PC-3 (cell line): ENCODE measurements around the gene TRIM44. TPM values are rescaled to one million over a fixed set of nuclear protein-coding genes. Genes with fewer than 3 reads are reported as not detected.

Source experiments
- ATAC-seq: fragments of 200-7000 bp; cut with Tn5 transposase; 2 replicates; pipeline ENCODE4 v1.9.1; 2020; ENCODE audit warnings: mild to moderate bottlenecking, moderate library complexity
- BruUV-seq: library from RNA; stranded (reverse); fragments of 400-500 nt; replicated peaks from 2 replicates; lab custom pipeline; 2021; lab: Mats Ljungman, UMichigan
- CTCF ChIA-PET: fragments of 300-600 bp; sonication (Branson Sonifier 250); formaldehyde crosslinking; loops from one replicate; lab custom pipeline; 2022; ENCODE audit warnings: antibody characterized with exemption; lab: Charles Lee
- POLR2A ChIA-PET: fragments of 300-600 bp; sonication (Branson Sonifier 250); formaldehyde crosslinking; loops from one replicate; lab custom pipeline; 2022; ENCODE audit warnings: antibody characterized with exemption; ENCODE audit not compliant: unreplicated experiment; lab: Charles Lee
- DNase-seq: peaks from one replicate; pipeline ENCODE4 v3.0.0-alpha.2; 2015
- H2AFZ ChIP-seq: fragments of 300-600 bp; sonication (generic); 2 replicates; pipeline ENCODE4 v1.6.0; 2016; ENCODE audit warnings: antibody characterized with exemption, low read length
- H3F3A ChIP-seq: fragments of 300-600 bp; sonication (generic); one replicate; pipeline ENCODE4 v1.6.0; 2017; ENCODE audit warnings: antibody characterized with exemption, low read length, control low read depth, mild to moderate bottlenecking; ENCODE audit not compliant: unreplicated experiment
- H3K27ac ChIP-seq: fragments of 300-600 bp; sonication (generic); 2 replicates; pipeline ENCODE4 v1.5.1; 2016; ENCODE audit warnings: mild to moderate bottlenecking, low read length
- H3K27me3 ChIP-seq: fragments of 300-600 bp; sonication (generic); 2 replicates; pipeline ENCODE4 v1.6.1; 2016; ENCODE audit warnings: low read length, mixed read lengths
- H3K36me3 ChIP-seq: fragments of 300-600 bp; sonication (generic); 2 replicates; pipeline ENCODE4 v1.6.1; 2016; ENCODE audit warnings: low read depth, mixed run types, low read length, mixed read lengths
- H3K4me1 ChIP-seq: fragments of 300-600 bp; sonication (generic); 2 replicates; pipeline ENCODE4 v1.5.1; 2016; ENCODE audit warnings: low read length; ENCODE audit not compliant: insufficient read depth
- H3K4me2 ChIP-seq: fragments of 300-600 bp; sonication (generic); 2 replicates; pipeline ENCODE4 v1.6.0; 2016; ENCODE audit warnings: low read length
- H3K4me3 ChIP-seq: fragments of 300-600 bp; sonication (generic); 2 replicates; pipeline ENCODE4 v1.5.1; 2016; ENCODE audit warnings: mild to moderate bottlenecking, low read length, mixed read lengths
- H3K79me2 ChIP-seq: fragments of 300-600 bp; sonication (generic); 2 replicates; pipeline ENCODE4 v1.6.1; 2017; ENCODE audit warnings: low read length, mixed read lengths
- H3K9ac ChIP-seq: fragments of 300-600 bp; sonication (generic); 2 replicates; pipeline ENCODE4 v1.6.0; 2016; ENCODE audit warnings: mild to moderate bottlenecking, low read length
- H3K9me2 ChIP-seq: fragments of 300-600 bp; sonication (generic); replicated peaks from 2 replicates; pipeline ENCODE4 v1.6.1; 2016; ENCODE audit warnings: mixed run types, low read length, mixed read lengths
- H3K9me3 ChIP-seq: fragments of 300-600 bp; sonication (generic); 2 replicates; pipeline ENCODE4 v1.6.1; 2016; ENCODE audit warnings: low read length, mixed read lengths
- H4K20me1 ChIP-seq: fragments of 300-600 bp; sonication (generic); 2 replicates; pipeline ENCODE4 v1.6.1; 2016; ENCODE audit warnings: low read length, mixed read lengths
- EZH2 ChIP-seq: fragments of 300-600 bp; sonication (generic); IDR thresholded peaks from one replicate; pipeline ENCODE4 v1.6.1; 2017; ENCODE audit warnings: antibody characterized with exemption, mild to moderate bottlenecking, low read length; ENCODE audit not compliant: unreplicated experiment
- EZH2phosphoT487 ChIP-seq: fragments of 300-600 bp; sonication (generic); IDR thresholded peaks from 2 replicates; pipeline ENCODE4 v1.6.1; 2018; ENCODE audit warnings: mild to moderate bottlenecking, antibody characterized with exemption, low read length, borderline replicate concordance
- intact Hi-C: fragments of 100-400 bp; cut with micrococcal nuclease; formaldehyde crosslinking; loops from 2 replicates; pipeline ENCODE4 v1.9.0; 2023
- total RNA-seq: library from RNA; depleted of rRNA; stranded (reverse); fragments of >200 nt; gene quantifications from 2 replicates; pipeline ENCODE4 v1.2.3, GENCODE V29; 2014
- TF ChIP-seq, protein P1 (sequence below): fragments of 300-600 bp; sonication (generic); conservative IDR thresholded peaks from 2 replicates; pipeline ENCODE4 v1.5.1; 2017; ENCODE audit warnings: antibody characterized with exemption, low read depth, mild to moderate bottlenecking, low read length

The TRIM44 gene
- total RNA-seq, 1 experiment from 2014 or later, result 14.0 TPM

- CTCF ChIA-PET, result no interaction called here
- H3K27ac ChIP-seq, result no peak overlapping the region
- H3K79me2 ChIP-seq, result no peaks in the 10 kb centered on the region
Measured at GRCh38 chr11:35761899-35762298, 99.3 kb downstream of the TRIM44 start.

GRCh38 chr11:35763301-35763700 is 100.7 kb downstream of the TRIM44 start:
- DNase-seq, result no peak
- intact Hi-C loops, result no loop called here
- Histone ChIP-seq H3K4me2 (no peak overlapping the region), H3F3A (no peaks in the 10 kb centered on the region), H3K36me3 (no peaks in the 10 kb centered on the region), H3K9ac (no peak overlapping the region), H3K9me3 (no peaks in the 10 kb centered on the region), H3K27ac (no peak overlapping the region), H2AFZ (no peak overlapping the region), H3K4me1 (no peaks in the 10 kb centered on the region), H4K20me1 (no peaks in the 10 kb centered on the region), H3K27me3 (no peaks in the 10 kb centered on the region), H3K4me3 (no peak overlapping the region), H3K79me2 (no peaks in the 10 kb centered on the region), H3K9me2 (no peaks in the 10 kb centered on the region)
- no peak for ATAC-seq
- BruUV-seq, result no TSS peak
- POLR2A ChIA-PET, result no interaction called here
- TF ChIP-seq, protein P1, sequence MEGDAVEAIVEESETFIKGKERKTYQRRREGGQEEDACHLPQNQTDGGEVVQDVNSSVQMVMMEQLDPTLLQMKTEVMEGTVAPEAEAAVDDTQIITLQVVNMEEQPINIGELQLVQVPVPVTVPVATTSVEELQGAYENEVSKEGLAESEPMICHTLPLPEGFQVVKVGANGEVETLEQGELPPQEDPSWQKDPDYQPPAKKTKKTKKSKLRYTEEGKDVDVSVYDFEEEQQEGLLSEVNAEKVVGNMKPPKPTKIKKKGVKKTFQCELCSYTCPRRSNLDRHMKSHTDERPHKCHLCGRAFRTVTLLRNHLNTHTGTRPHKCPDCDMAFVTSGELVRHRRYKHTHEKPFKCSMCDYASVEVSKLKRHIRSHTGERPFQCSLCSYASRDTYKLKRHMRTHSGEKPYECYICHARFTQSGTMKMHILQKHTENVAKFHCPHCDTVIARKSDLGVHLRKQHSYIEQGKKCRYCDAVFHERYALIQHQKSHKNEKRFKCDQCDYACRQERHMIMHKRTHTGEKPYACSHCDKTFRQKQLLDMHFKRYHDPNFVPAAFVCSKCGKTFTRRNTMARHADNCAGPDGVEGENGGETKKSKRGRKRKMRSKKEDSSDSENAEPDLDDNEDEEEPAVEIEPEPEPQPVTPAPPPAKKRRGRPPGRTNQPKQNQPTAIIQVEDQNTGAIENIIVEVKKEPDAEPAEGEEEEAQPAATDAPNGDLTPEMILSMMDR, result no peak
- TF ChIP-seq EZH2phosphoT487, result no peak
- TF ChIP-seq EZH2, result no peak
- CTCF ChIA-PET, result no interaction called here

More at GRCh38 chr11:35761899-35762298, 99.3 kb downstream of the TRIM44 start:
- TF ChIP-seq EZH2, result no peak
- TF ChIP-seq EZH2phosphoT487, result no peak
- TF ChIP-seq, protein P1, result no peak
- POLR2A ChIA-PET, result no interaction called here
- ATAC-seq, result no peak
- Histone ChIP-seq H3K9me2 (no peaks in the 10 kb centered on the region), H4K20me1 (no peaks in the 10 kb centered on the region), H3K4me2 (no peak overlapping the region), H2AFZ (no peak overlapping the region), H3K9ac (no peak overlapping the region), H3K4me1 (no peaks in the 10 kb centered on the region), H3K4me3 (no peak overlapping the region), H3K9me3 (no peaks in the 10 kb centered on the region), H3F3A (no peaks in the 10 kb centered on the region), H3K27me3 (no peaks in the 10 kb centered on the region), H3K36me3 (no peaks in the 10 kb centered on the region)
- no peak for DNase-seq
- intact Hi-C loops, result no loop called here
- no TSS peak for BruUV-seq

GRCh38 chr11:35763765-35764164 is 101.2 kb downstream of the TRIM44 start:
- Histone ChIP-seq H3K27me3 (no peaks in the 10 kb centered on the region), H3K4me3 (no peak overlapping the region), H3K79me2 (no peaks in the 10 kb centered on the region), H3K27ac (no peak overlapping the region), H3K4me1 (no peaks in the 10 kb centered on the region), H3K9me3 (no peaks in the 10 kb centered on the region), H3K36me3 (no peaks in the 10 kb centered on the region), H3F3A (no peaks in the 10 kb centered on the region), H4K20me1 (no peaks in the 10 kb centered on the region), H2AFZ (no peak overlapping the region), H3K4me2 (no peak overlapping the region), H3K9ac (no peak overlapping the region), H3K9me2 (no peaks in the 10 kb centered on the region)
- intact Hi-C loops, result no loop called here
- BruUV-seq, result no TSS peak
- ATAC-seq (no peak), DNase-seq (no peak)
- ChIA-PET POLR2A (no interaction called here), CTCF (no interaction called here)
- TF ChIP-seq EZH2, result no peak
- TF ChIP-seq EZH2phosphoT487, result no peak
- TF ChIP-seq, protein P1, result no peak
